ENCODE data around the gene ADGRV1. TPM values are rescaled to one million over a fixed set of nuclear protein-coding genes. Genes with fewer than 3 reads are reported as not detected.

The ADGRV1 gene
- total RNA-seq, 4 donors from 2014 or later = 129 to 158 (median 145) TPM

DNA sequence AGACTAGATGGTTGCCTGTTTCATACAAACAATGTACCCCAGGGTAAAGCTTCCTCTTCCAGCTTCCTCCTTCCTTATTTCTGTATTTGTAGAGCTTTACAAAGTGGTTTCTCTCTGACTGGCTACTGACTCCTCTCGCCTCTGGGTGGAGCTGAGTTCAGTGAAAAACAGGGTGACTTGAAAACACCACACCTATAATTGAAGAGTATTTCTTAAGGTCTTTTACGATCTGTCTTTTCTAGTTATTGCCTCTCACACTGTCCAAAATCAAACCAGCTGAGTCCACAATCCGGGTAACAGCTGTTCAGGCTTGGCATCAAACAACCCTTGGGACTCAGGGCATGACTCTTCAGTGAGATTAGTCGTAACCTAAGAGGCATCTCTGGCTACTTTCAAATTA lies 624.2 kb downstream of the ADGRV1 start:
- no peaks in the 10 kb centered on the region for H3K9me3 ChIP-seq
- WGBS, 2 donors = 56 to 63% methylated on average over 4 of the region's 4 CpGs
- H3K27ac ChIP-seq = peak overlapping the region in 2 of 3 donors; percentile 68 to 82
- H3K4me3 ChIP-seq (replicated peaks in 1 of 3) = no peak overlapping the region
- TF ChIP-seq CTCF (IDR thresholded peaks at IDR 0.05) (no peak), POLR2A (IDR thresholded peaks at IDR 0.05) (no peak)
- intact Hi-C loops (cut with DNase I) = no loop called here
- no peak for DNase-seq
- H3K4me1 ChIP-seq = peaks cover 9 to 21% of the 10 kb centered on the region in 2 donors
- no peaks in the 10 kb centered on the region for H3K27me3 ChIP-seq
- H3K36me3 ChIP-seq = no peaks in the 10 kb centered on the region

- 38 to 47% methylated on average over 4 of the region's 4 CpGs for WGBS, 2 donors
- Histone ChIP-seq H3K27me3 (no peaks in the 10 kb centered on the region), H3K27ac (peak overlapping the region; percentile 50 to 82 (median 68)), H3K36me3 (no peaks in the 10 kb centered on the region), H3K4me1 (peaks cover 9 to 21% of the 10 kb centered on the region in 2 donors), H3K9me3 (no peaks in the 10 kb centered on the region), H3K4me3 (replicated peaks in 1 of 3) (no peak overlapping the region)
- DNase-seq = peak; percentile 73 to 79
- intact Hi-C loops (cut with DNase I) = no loop called here
- TF ChIP-seq POLR2A (IDR thresholded peaks at IDR 0.05) = no peak
- no peak for TF ChIP-seq CTCF (IDR thresholded peaks at IDR 0.05)
These were observed 625.1 kb downstream of the ADGRV1 start for GRCh38 chr5:91183743-91184142.

DNA sequence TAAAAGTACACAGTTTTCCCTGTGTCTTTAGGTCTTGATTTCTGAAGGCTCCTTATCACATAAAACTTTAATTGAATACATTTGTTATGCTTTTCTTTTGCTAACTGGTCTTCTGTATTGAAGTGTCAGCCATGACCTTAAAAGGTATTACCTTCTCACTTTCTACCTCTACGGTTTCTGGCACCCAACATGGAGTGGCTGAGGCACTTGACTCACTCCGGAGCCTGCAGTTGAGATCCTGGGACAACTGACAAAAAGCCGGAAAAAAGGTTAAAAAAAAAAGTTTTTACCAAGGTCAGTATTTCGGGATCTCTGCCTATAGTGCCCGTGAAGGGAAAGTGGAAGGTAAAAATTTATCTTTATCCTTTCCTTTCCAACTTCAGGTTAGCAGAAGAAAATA lies 627.5 kb downstream of the ADGRV1 start:
- no peak for TF ChIP-seq CTCF (IDR thresholded peaks at IDR 0.05)
- no peak for TF ChIP-seq POLR2A (IDR thresholded peaks at IDR 0.05)
- H3K4me3 ChIP-seq (replicated peaks in 1 of 3) = no peak overlapping the region
- H3K4me1 ChIP-seq = peaks cover 16 to 37% of the 10 kb centered on the region in 2 donors
- H3K27me3 ChIP-seq = no peaks in the 10 kb centered on the region
- WGBS, 2 donors = 53 to 55% methylated on average over 5 of the region's 5 CpGs
- H3K9me3 ChIP-seq = no peaks in the 10 kb centered on the region
- intact Hi-C loops (cut with DNase I) = no loop called here
- H3K27ac ChIP-seq = no peak overlapping the region
- no peaks in the 10 kb centered on the region for H3K36me3 ChIP-seq
- peak; percentile 53 to 55 for DNase-seq

DNA sequence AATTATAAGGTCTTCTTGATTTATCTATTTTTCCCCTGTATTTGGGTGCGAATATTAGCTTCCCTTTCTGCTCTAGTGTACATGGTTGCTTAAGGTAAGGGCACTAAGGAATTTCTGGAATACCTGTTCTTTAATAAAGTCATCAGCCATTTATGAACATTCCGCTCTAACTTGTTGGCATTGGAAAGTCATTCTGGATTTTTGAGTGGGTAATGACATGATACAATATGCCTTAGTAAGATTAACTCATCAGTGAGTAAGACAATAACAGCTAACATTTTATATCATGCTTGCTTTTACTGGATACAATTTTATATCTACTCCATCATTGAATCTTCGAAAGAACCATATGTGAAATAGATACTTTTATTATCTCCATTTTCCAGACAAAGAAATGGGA lies 628.4 kb downstream of the ADGRV1 start:
- intact Hi-C loops (cut with DNase I) = no loop called here
- 96 to 98% methylated on average over 3 of the region's 3 CpGs for WGBS, 2 donors
- Histone ChIP-seq H3K9me3 (no peaks in the 10 kb centered on the region), H3K27ac (no peak overlapping the region), H3K4me1 (peaks cover 24 to 37% of the 10 kb centered on the region in 2 donors), H3K27me3 (no peaks in the 10 kb centered on the region), H3K4me3 (replicated peaks in 1 of 3) (no peak overlapping the region), H3K36me3 (no peaks in the 10 kb centered on the region)
- TF ChIP-seq POLR2A (IDR thresholded peaks at IDR 0.05) (no peak), CTCF (IDR thresholded peaks at IDR 0.05) (no peak)
- DNase-seq = no peak

GRCh38 chr5:91188755-91189154 lies 630.2 kb downstream of the ADGRV1 start:
- DNase-seq = no peak
- H3K4me1 ChIP-seq = peaks cover 15 to 21% of the 10 kb centered on the region in 2 donors
- no peak overlapping the region for H3K4me3 ChIP-seq (replicated peaks in 1 of 3)
- H3K27me3 ChIP-seq = no peaks in the 10 kb centered on the region
- H3K27ac ChIP-seq = no peak overlapping the region
- intact Hi-C loops (cut with DNase I) = no loop called here
- 96 to 98% methylated on average over 1 of the region's 1 CpG for WGBS, 2 donors
- TF ChIP-seq CTCF (IDR thresholded peaks at IDR 0.05) = no peak
- no peak for TF ChIP-seq POLR2A (IDR thresholded peaks at IDR 0.05)
- H3K36me3 ChIP-seq = no peaks in the 10 kb centered on the region
- H3K9me3 ChIP-seq = no peaks in the 10 kb centered on the region

All from thyroid gland (tissue), 4 donors.